GM18873 (cell line): ENCODE results near the gene INTS11.

Experiments used
- ATAC-seq: cut with Tn5 transposase; IDR thresholded peaks from one replicate; pipeline ENCODE4 v1.9.1; 2021; ENCODE audit warnings: mild to moderate bottlenecking, moderate library complexity, moderate number of reproducible peaks; ENCODE audit not compliant: unreplicated experiment, low FRiP score

Gene INTS11

DNA sequence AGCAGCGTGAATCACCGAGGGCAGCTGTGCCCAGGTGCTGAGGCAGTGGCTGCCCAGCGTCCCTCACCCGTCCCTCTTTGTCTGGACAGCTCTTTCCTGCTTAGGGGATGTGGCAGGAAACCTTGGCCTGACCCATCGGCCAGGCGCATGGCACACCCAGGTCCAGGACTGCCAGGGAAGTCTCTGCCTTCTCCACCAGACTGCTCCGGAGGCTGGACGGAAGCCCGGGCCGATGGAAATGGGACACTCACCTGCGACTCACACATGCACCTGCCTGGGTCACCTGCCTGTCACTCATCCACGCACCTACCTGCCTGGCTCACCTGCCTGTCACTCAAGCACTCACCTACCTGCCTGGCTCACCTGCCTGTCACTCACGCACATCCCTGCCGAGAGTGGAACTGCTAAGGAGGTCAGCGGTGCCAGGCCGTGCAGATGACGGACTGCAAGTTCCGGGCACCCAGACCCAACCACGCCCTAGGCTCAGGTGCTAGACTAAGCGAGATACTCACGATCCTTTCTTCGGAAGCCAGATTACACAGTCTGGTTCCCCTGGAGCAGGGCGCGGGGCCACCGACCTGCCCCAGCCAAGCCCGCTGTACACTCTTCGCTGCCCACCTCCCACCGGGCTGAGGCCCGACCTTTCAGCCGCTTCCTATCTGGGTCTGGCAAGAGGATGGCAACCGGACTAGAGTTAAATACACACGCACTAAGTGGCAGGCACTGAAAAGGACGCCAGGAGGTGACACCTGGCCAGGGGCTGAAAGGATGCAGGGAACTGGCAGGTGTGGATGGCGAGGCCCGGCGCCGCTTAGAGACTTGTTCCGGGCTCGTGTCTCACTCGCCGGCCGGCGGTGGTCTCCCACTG, 51.9 kb downstream of the INTS11 start:
- peak; percentile 11 for ATAC-seq

DNA sequence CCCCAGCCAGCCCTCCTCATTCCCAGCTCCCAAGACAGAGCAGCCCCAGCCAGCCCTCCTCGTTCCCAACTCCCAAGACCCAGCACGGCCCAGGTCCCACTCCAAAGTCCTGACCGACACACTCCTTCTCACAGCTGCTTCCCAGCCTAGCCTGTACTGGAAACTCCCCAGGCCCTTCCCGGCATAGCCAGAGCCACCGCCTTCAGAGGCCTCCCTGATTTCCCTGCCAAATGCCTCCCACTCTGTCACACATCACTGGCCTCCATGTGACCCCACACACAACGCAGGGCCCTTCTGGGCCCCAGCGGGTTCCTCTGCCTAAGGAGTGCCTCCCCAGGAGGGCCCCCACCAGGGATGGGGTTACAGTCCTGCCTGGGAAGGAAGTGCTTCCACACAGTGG, 53.6 kb downstream of the INTS11 start:
- no peak for ATAC-seq

DNA sequence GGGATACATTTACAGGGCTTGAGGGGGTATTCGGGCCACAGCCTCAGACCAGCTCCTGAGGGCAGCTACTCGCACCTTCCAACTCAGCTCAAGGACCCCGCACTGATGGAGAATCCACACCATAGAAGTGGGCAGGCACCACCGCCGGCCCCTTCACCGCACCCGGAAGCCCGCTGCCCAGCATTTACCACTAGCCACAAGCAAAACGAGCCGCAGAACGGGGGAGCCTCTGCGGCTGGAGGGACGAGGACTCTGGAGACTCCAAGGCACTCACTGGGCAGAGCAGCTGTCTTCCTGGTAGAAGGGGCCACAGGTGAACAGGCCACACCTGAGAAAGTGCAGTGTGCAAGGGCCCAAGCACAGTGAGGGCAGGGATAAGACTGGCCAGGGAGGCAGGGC, 56.2 kb downstream of the INTS11 start:
- no peak for ATAC-seq

GRCh38 chr1:1267488-1268283, 56.8 kb downstream of the INTS11 start:
- no peak for ATAC-seq

DNA sequence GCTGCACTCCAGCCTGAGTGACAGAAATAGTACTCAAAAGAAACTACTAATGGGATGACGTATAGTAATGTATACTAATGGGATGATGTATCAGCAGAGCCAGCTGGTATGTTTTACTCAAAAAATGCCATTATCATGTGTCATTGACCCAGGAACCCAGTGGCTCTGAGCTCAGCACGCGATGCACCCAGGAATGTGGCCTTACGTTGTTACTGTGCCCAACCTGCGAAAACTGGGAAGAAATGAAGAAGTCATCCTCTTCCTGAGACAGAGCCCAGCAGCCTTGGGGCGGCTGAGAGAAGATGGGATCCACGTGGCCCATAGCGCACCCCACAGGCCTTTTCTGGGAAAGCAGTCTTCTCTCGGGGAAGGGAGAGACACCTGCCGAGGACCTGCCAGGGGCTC, 59.6 kb downstream of the INTS11 start:
- ATAC-seq: no peak

- ATAC-seq: no peak
Measured at GRCh38 chr1:1264026-1264425, 60.4 kb downstream of the INTS11 start.

DNA sequence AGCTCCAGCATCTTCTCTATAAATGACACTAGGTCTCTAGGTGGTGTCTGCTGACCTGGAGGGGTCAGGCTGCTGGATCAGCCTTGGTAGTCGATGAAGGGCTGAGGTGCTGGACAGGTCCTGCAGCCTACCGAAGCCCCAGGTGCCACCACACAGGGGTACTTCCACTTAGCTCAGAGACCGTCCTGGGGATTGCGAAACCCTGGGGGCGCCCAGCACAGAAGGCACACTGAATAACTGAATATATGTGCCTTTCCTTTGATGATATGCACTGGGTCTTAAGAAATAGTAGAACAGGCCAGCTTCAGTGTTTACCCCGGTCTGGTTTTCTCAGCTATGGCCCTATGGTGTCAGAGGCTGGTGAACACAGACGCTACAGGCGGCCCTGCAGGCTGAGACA, 61.7 kb downstream of the INTS11 start:
- ATAC-seq: no peak

GRCh38 chr1:1262071-1262470, 62.4 kb downstream of the INTS11 start:
- ATAC-seq: no peak
